Trophoblast cell (in vitro differentiated cells and primary cell): ENCODE results near the gene MAP2.

Source experiments
- DNase-seq, 2 donors: peaks; one replicate each; pipeline ENCODE4 v3.0.0-alpha.2; 2016
- H2AFZ ChIP-seq: 2 replicates; pipeline ENCODE4 v1.6.1; 2013; ENCODE audit warnings: low read length, moderate library complexity, mild to moderate bottlenecking; ENCODE audit not compliant: insufficient read depth, poor library complexity
- H2AK5ac ChIP-seq: 2 replicates; pipeline ENCODE4 v1.6.1; 2013; ENCODE audit warnings: mild to moderate bottlenecking, low read length
- H2BK120ac ChIP-seq: 2 replicates; pipeline ENCODE4 v1.6.1; 2013; ENCODE audit warnings: low read length, mild to moderate bottlenecking, moderate library complexity; ENCODE audit not compliant: insufficient read depth, poor library complexity
- H2BK12ac ChIP-seq: 2 replicates; pipeline ENCODE4 v1.6.1; 2013; ENCODE audit warnings: mild to moderate bottlenecking, low read length, moderate library complexity
- H2BK5ac ChIP-seq: 2 replicates; pipeline ENCODE4 v1.6.1; 2013; ENCODE audit warnings: low read length, low read depth, moderate library complexity, mild to moderate bottlenecking; ENCODE audit not compliant: poor library complexity
- H3K14ac ChIP-seq: 2 replicates; pipeline ENCODE4 v1.6.1; 2013; ENCODE audit warnings: mild to moderate bottlenecking, low read length
- H3K18ac ChIP-seq: 2 replicates; pipeline ENCODE4 v1.6.1; 2013; ENCODE audit warnings: mild to moderate bottlenecking, low read length
- H3K23ac ChIP-seq: 2 replicates; pipeline ENCODE4 v1.6.1; 2013; ENCODE audit warnings: low read length
- H3K27ac ChIP-seq: 2 replicates; pipeline ENCODE4 v1.5.1; 2013; ENCODE audit warnings: low read depth, mild to moderate bottlenecking, inconsistent platforms, low read length, moderate library complexity
- H3K27me3 ChIP-seq: 2 replicates; pipeline ENCODE4 v1.6.1; 2013; ENCODE audit warnings: inconsistent platforms, mild to moderate bottlenecking, low read length, moderate library complexity; ENCODE audit not compliant: insufficient read depth
- H3K36me3 ChIP-seq, 2 experiments: 1 replicate in 1 of 2; 2 replicates in 1 of 2; pipeline ENCODE4 v1.6.1; 2013; ENCODE audit warnings: low read length in 2 of 2, mild to moderate bottlenecking in 2 of 2, moderate library complexity in 1 of 2; ENCODE audit not compliant: insufficient read depth in 2 of 2, control insufficient read depth in 1 of 2
- H3K4ac ChIP-seq: 2 replicates; pipeline ENCODE4 v1.6.1; 2013; ENCODE audit warnings: low read depth, mild to moderate bottlenecking, low read length, moderate library complexity
- H3K4me1 ChIP-seq, 2 experiments: 1 replicate in 1 of 2; 2 replicates in 1 of 2; pipeline ENCODE4 v1.6.1; 2013; ENCODE audit warnings: low read length in 2 of 2, mild to moderate bottlenecking in 2 of 2, moderate library complexity in 1 of 2; ENCODE audit not compliant: insufficient read depth in 2 of 2, control insufficient read depth in 1 of 2
- H3K4me2 ChIP-seq: 2 replicates; pipeline ENCODE4 v1.6.1; 2013; ENCODE audit warnings: inconsistent platforms, mild to moderate bottlenecking, low read length, moderate library complexity
- H3K4me3 ChIP-seq: 2 replicates; pipeline ENCODE4 v1.5.1; 2013; ENCODE audit warnings: mild to moderate bottlenecking, low read depth, low read length, inconsistent platforms
- H3K79me1 ChIP-seq: one replicate; pipeline ENCODE4 v1.6.1; 2013; ENCODE audit warnings: low read length
- H3K79me2 ChIP-seq: 2 replicates; pipeline ENCODE4 v1.6.1; 2013; ENCODE audit warnings: low read length, mild to moderate bottlenecking; ENCODE audit not compliant: control insufficient read depth, insufficient read depth, poor library complexity
- H3K9ac ChIP-seq: 2 replicates; pipeline ENCODE4 v1.6.1; 2013; ENCODE audit warnings: mild to moderate bottlenecking, low read length
- H3K9me3 ChIP-seq: 2 replicates; pipeline ENCODE4 v1.6.1; 2013; ENCODE audit warnings: low read depth, mild to moderate bottlenecking, control low read depth, inconsistent platforms, low read length; ENCODE audit not compliant: insufficient read depth
- H4K12ac ChIP-seq: 2 replicates; pipeline ENCODE4 v1.6.1; 2013; ENCODE audit warnings: low read depth, mild to moderate bottlenecking, low read length, moderate library complexity
- H4K8ac ChIP-seq: 2 replicates; pipeline ENCODE4 v1.6.1; 2013; ENCODE audit warnings: low read depth, mild to moderate bottlenecking, low read length, moderate library complexity
- H4K91ac ChIP-seq: one replicate; pipeline ENCODE4 v1.6.1; 2013; ENCODE audit warnings: low read depth, mild to moderate bottlenecking, low read length, moderate library complexity
- WGBS: extraction: QIAGEN DNeasy Blood & Tissue Kit; methylation state at CpG from one replicate; pipeline ENCODE4 v1.1.7; 2013; ENCODE audit warnings: missing lambda C conversion rate; ENCODE audit not compliant: insufficient read length, insufficient coverage; ENCODE audit errors: extremely low coverage; 5-methylcytosine and 5-hydroxymethylcytosine counted together

Gene MAP2

DNA sequence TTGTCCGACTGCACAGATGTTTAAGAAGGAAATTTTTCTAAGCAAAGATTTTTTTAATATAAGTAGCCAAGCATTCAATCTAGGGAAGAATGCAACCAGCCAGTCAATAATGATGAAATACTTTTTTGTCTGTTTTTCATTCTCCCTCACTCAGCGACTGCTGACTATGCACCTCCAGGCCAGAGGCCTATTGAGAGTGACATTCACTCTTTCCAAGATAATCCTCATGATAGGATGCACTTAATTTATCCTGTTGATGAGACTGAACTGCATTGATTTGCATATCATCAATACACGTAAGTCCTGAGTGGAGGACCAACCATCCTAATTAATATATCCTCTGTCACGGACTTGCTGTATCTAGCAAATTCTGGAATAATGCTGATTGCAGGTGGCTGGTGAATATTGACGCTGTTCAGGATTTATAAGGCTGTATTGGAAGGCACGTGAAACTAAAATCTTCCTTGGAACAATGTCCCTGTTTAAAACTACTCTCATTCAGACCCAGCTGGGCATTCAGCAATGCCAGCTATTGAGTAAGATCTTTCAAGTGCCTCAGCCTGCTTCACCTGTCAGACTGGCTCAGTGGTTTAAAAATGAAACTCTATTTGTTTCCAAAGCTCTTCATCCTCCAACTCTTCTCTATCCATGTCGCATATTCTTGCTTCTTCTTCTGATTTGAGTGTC, 142.2 kb downstream of the MAP2 start:
- Histone ChIP-seq H4K12ac (no peak overlapping the region), H3K4me3 (no peak overlapping the region), H2AFZ (no peak overlapping the region), H3K9ac (no peak overlapping the region), H4K8ac (no peak overlapping the region), H4K91ac (no peak overlapping the region), H3K79me1 (no peaks in the 10 kb centered on the region), H3K36me3 (no peaks in the 10 kb centered on the region), H3K79me2 (no peaks in the 10 kb centered on the region), H2BK120ac (no peak overlapping the region), H2AK5ac (no peak overlapping the region), H2BK12ac (no peak overlapping the region), H3K4me2 (no peak overlapping the region), H2BK5ac (no peak overlapping the region), H3K27ac (no peak overlapping the region), H3K18ac (no peak overlapping the region), H3K23ac (no peak overlapping the region), H3K4me1 (no peaks in the 10 kb centered on the region), H3K9me3 (no peaks in the 10 kb centered on the region), H3K27me3 (no peaks in the 10 kb centered on the region), H3K14ac (no peak overlapping the region), H3K4ac (no peak overlapping the region)
- no CpG with 5 or more reads among the region's 7 CpGs for WGBS
- DNase-seq, result no peak

GRCh38 chr2:209570194-209570593, 146.3 kb downstream of the MAP2 start:
- Histone ChIP-seq H3K23ac (no peak overlapping the region), H3K4ac (no peak overlapping the region), H3K4me1 (no peaks in the 10 kb centered on the region), H3K4me2 (no peak overlapping the region), H3K27ac (no peak overlapping the region), H2AK5ac (no peak overlapping the region), H3K18ac (no peak overlapping the region), H3K14ac (no peak overlapping the region), H4K91ac (no peak overlapping the region), H3K4me3 (no peak overlapping the region), H2BK120ac (no peak overlapping the region), H3K36me3 (no peaks in the 10 kb centered on the region), H4K12ac (no peak overlapping the region), H3K27me3 (no peaks in the 10 kb centered on the region), H3K9ac (no peak overlapping the region), H3K9me3 (no peaks in the 10 kb centered on the region), H2BK5ac (no peak overlapping the region), H4K8ac (no peak overlapping the region), H2BK12ac (no peak overlapping the region), H3K79me2 (no peaks in the 10 kb centered on the region), H2AFZ (no peak overlapping the region), H3K79me1 (no peaks in the 10 kb centered on the region)
- DNase-seq, result no peak
- WGBS, result no CpG with 5 or more reads among the region's 1 CpG

DNA sequence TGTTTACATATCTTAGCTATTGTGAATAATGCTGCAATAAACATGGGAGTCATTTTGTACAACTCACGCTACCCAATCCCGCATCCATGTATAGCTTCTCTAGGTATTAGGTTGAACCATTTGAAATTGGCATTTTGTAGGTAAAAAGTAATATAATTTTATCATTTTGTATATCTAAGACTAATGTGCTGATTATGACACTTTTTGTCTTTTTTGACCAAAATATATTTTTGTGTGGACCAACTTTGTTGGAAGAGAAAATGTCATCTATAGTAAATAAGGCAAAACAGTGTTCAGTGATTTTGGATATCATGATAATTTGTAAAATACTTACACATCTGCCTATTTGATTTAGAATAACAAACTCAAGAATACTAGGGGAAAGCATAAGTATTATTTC, 150.7 kb downstream of the MAP2 start:
- H3K27ac ChIP-seq, result no peak overlapping the region
- H2AK5ac ChIP-seq, result no peak overlapping the region
- H3K14ac ChIP-seq, result no peak overlapping the region
- no peaks in the 10 kb centered on the region for H3K9me3 ChIP-seq
- DNase-seq, result no peak
- no peak overlapping the region for H4K12ac ChIP-seq
- no peak overlapping the region for H3K4me3 ChIP-seq
- H3K18ac ChIP-seq, result no peak overlapping the region
- WGBS, result no CpG with 5 or more reads among the region's 2 CpGs
- H3K79me1 ChIP-seq, result no peaks in the 10 kb centered on the region
- no peak overlapping the region for H4K8ac ChIP-seq
- no peak overlapping the region for H4K91ac ChIP-seq
- no peak overlapping the region for H2BK5ac ChIP-seq
- no peak overlapping the region for H2AFZ ChIP-seq
- no peak overlapping the region for H3K23ac ChIP-seq
- H3K4me2 ChIP-seq, result no peak overlapping the region
- H2BK120ac ChIP-seq, result no peak overlapping the region
- no peak overlapping the region for H3K4ac ChIP-seq
- H3K4me1 ChIP-seq, result no peaks in the 10 kb centered on the region
- no peaks in the 10 kb centered on the region for H3K36me3 ChIP-seq
- no peaks in the 10 kb centered on the region for H3K79me2 ChIP-seq
- no peaks in the 10 kb centered on the region for H3K27me3 ChIP-seq
- H3K9ac ChIP-seq, result no peak overlapping the region
- H2BK12ac ChIP-seq, result no peak overlapping the region

DNA sequence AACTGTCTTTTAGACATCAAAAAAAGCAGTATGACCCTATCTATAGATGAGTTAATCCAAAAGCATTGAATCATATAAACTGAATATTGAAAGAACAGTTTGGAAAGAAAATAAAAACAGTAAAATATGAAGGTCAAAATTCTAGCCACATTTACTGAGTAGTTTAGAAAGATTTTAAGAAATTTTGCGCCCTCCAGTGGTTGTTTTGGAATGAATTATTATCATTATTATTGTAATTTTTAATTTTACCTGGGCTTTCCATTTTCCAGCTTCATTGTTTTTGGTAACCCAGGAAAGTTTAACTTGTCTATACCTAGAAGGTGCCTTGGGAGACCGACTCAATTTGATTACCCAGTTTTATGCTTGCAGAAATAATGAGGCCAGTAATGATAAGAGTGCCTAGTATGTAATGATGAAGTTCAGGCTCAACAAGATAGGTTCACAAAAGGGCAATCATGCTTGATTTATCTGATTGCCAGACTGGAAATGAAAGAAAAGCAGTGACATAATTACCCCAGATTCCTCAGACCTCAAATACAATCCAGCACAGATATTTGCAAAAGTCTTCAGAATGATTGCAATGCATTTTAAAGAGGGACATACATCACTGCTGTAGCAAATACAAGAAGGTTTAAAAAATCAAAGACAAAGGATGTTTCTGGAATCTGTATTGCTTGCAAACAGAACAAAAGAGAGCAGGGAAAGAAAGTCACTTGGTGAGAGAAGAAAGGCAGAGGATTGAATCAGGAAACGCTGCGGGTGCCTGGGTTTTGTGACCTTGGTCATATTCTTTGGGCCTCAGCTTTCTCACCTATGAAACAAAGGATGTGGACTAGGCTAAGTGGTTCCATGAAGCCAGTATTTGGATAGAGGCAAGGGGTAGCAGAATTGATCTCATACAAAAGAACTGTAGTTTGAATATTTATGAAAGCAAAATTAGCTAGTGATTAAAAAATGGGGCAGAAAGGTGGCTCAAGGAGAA, 153.8 kb downstream of the MAP2 start:
- H4K12ac ChIP-seq, result no peak overlapping the region
- no peak overlapping the region for H3K27ac ChIP-seq
- no peak overlapping the region for H3K14ac ChIP-seq
- H3K4me1 ChIP-seq, result no peaks in the 10 kb centered on the region
- WGBS, result no CpG with 5 or more reads among the region's 4 CpGs
- H2BK5ac ChIP-seq, result no peak overlapping the region
- H3K9ac ChIP-seq, result no peak overlapping the region
- H3K4me2 ChIP-seq, result no peak overlapping the region
- H3K36me3 ChIP-seq, result no peaks in the 10 kb centered on the region
- H3K79me2 ChIP-seq, result no peaks in the 10 kb centered on the region
- no peak overlapping the region for H3K23ac ChIP-seq
- H3K27me3 ChIP-seq, result no peaks in the 10 kb centered on the region
- H2BK120ac ChIP-seq, result no peak overlapping the region
- H3K4me3 ChIP-seq, result no peak overlapping the region
- H2AK5ac ChIP-seq, result no peak overlapping the region
- no peak overlapping the region for H4K91ac ChIP-seq
- DNase-seq, result peak in 1 of 2 donors; percentile 70
- H4K8ac ChIP-seq, result no peak overlapping the region
- H2BK12ac ChIP-seq, result no peak overlapping the region
- H3K79me1 ChIP-seq, result no peaks in the 10 kb centered on the region
- no peak overlapping the region for H3K18ac ChIP-seq
- no peaks in the 10 kb centered on the region for H3K9me3 ChIP-seq
- H3K4ac ChIP-seq, result no peak overlapping the region
- no peak overlapping the region for H2AFZ ChIP-seq
